Left lung (tissue), 10 donors: ENCODE results near the gene EPHB1. TPM values are rescaled to one million over a fixed set of nuclear protein-coding genes. Genes with fewer than 3 reads are reported as not detected.

Source experiments
- ATAC-seq: fragments of 200-7000 bp; cut with Tn5 transposase; one replicate; pipeline ENCODE4 v1.9.1; 2020; ENCODE audit warnings: moderate library complexity
- DNase-seq, 4 donors: peaks; one replicate each; pipeline ENCODE4 v3.0.0-alpha.2; 2013 to 2020
- H3K27ac ChIP-seq, 2 donors: fragments of 200-600 bp; sonication (generic) in 1 of 2; one replicate each; pipeline versions ENCODE4 v1.5.0 to v1.8.0; 2020 to 2021
- H3K27me3 ChIP-seq, 2 donors: fragments of 200-600 bp; sonication (generic) in 1 of 2; one replicate each; pipeline versions ENCODE4 v1.5.0 to v1.8.0; 2020 to 2021
- H3K36me3 ChIP-seq, 2 donors: fragments of 200-600 bp; sonication (generic) in 1 of 2; one replicate each; pipeline versions ENCODE4 v1.5.0 to v1.8.0; 2020 to 2021
- H3K4me1 ChIP-seq, 2 donors: fragments of 200-600 bp; one replicate each; pipeline ENCODE4 v1.8.0; 2021
- H3K4me3 ChIP-seq, 2 donors: fragments of 200-600 bp; sonication (generic) in 1 of 2; one replicate each; pipeline versions ENCODE4 v1.5.0 to v1.8.0; 2020 to 2021; ENCODE audit warnings: mild to moderate bottlenecking in 1 of 2
- H3K9me3 ChIP-seq, 2 donors: fragments of 200-600 bp; sonication (generic) in 1 of 2; one replicate each; pipeline versions ENCODE4 v1.5.0 to v1.8.0; 2020 to 2021
- CTCF ChIP-seq, 2 donors: fragments of 200-600 bp; sonication (generic) in 1 of 2; IDR thresholded peaks; one replicate each; pipeline versions ENCODE4 v1.5.0 to v1.8.0; 2021; ENCODE audit warnings: antibody characterized with exemption in 2 of 2
- intact Hi-C, 2 donors: fragments of 100-400 bp; cut with DNase I; formaldehyde crosslinking; loops; one replicate each; pipeline versions ENCODE4 v1.11.2 to v1.14.2; 2022
- polyA plus RNA-seq, 6 donors: library from polyadenylated mRNA; unstranded; fragments of 120-200 nt; gene quantifications; one replicate each; pipeline ENCODE4 v1.2.1, GENCODE V29; 2013; ENCODE audit not compliant: insufficient read length in 6 of 6
- total RNA-seq, 2 donors: library from RNA; stranded (reverse); fragmentation: NEBNext Ultra II Directional; extraction: Animal tissue kit (Norgen Biotek cat#: 25700); gene quantifications; one replicate each; pipeline ENCODE4 v1.2.1, GENCODE V29; 2021
- donor health status: DM: no; HTN: yes; CAD: no.
- donor health status: DM: no; HTN: no; CAD: no.

EPHB1 gene
- total and polyA plus RNA-seq, 8 donors: 1.1 to 4.3 (median 2.7) TPM

- Histone ChIP-seq H3K36me3 (no peaks in the 10 kb centered on the region), H3K27me3 (no peaks in the 10 kb centered on the region), H3K4me1 (no peaks in the 10 kb centered on the region), H3K9me3 (no peaks in the 10 kb centered on the region), H3K4me3 (no peak overlapping the region), H3K27ac (no peak overlapping the region)
- TF ChIP-seq CTCF (IDR thresholded peaks at IDR 0.05): no peak
- DNase-seq: no peak
- no peak for ATAC-seq
- intact Hi-C loops: no loop called here
These were observed 381.8 kb downstream of the EPHB1 start for GRCh38 chr3:135176881-135177280.

GRCh38 chr3:135178566-135178965 is 383.5 kb downstream of the EPHB1 start:
- ATAC-seq (no peak), DNase-seq (no peak)
- Histone ChIP-seq H3K36me3 (no peaks in the 10 kb centered on the region), H3K27me3 (no peaks in the 10 kb centered on the region), H3K4me1 (no peaks in the 10 kb centered on the region), H3K9me3 (no peaks in the 10 kb centered on the region), H3K27ac (no peak overlapping the region), H3K4me3 (no peak overlapping the region)
- intact Hi-C loops: no loop called here
- TF ChIP-seq CTCF (IDR thresholded peaks at IDR 0.05): no peak

- DNase-seq (no peak), ATAC-seq (no peak)
- intact Hi-C loops: no loop called here
- H3K4me3 ChIP-seq: no peak overlapping the region
- no peaks in the 10 kb centered on the region for H3K27me3 ChIP-seq
- no peaks in the 10 kb centered on the region for H3K9me3 ChIP-seq
- H3K27ac ChIP-seq: no peak overlapping the region
- no peaks in the 10 kb centered on the region for H3K36me3 ChIP-seq
- TF ChIP-seq CTCF (IDR thresholded peaks at IDR 0.05): no peak
- no peaks in the 10 kb centered on the region for H3K4me1 ChIP-seq
These were observed 386.3 kb downstream of the EPHB1 start for GRCh38 chr3:135181408-135181807.

- Histone ChIP-seq H3K27ac (no peak overlapping the region), H3K36me3 (no peaks in the 10 kb centered on the region), H3K27me3 (no peaks in the 10 kb centered on the region), H3K4me3 (no peak overlapping the region), H3K9me3 (no peaks in the 10 kb centered on the region), H3K4me1 (no peaks in the 10 kb centered on the region)
- intact Hi-C loops: no loop called here
- ATAC-seq (no peak), DNase-seq (no peak)
- TF ChIP-seq CTCF (IDR thresholded peaks at IDR 0.05): no peak
These were observed 387.4 kb downstream of the EPHB1 start for GRCh38 chr3:135182364-135182998.

GRCh38 chr3:135190658-135191057 is 395.6 kb downstream of the EPHB1 start:
- Histone ChIP-seq H3K9me3 (no peaks in the 10 kb centered on the region), H3K27ac (no peak overlapping the region), H3K36me3 (no peaks in the 10 kb centered on the region), H3K4me1 (no peaks in the 10 kb centered on the region), H3K27me3 (no peaks in the 10 kb centered on the region), H3K4me3 (no peak overlapping the region)
- intact Hi-C loops: no loop called here
- no peak for ATAC-seq
- no peak for TF ChIP-seq CTCF (IDR thresholded peaks at IDR 0.05)
- DNase-seq: no peak
